WTC11 (cell line): ENCODE results near the gene CTNND2. TPM values are rescaled to one million over a fixed set of nuclear protein-coding genes. Genes with fewer than 3 reads are reported as not detected.

Experiments used
- ATAC-seq: fragments of 200-7000 bp; cut with Tn5 transposase; 2 replicates; pipeline ENCODE4 v1.10.0; 2021; ENCODE audit warnings: mild to moderate bottlenecking, moderate library complexity
- CTCF ChIA-PET: fragments of 300-600 bp; sonication (Branson Sonifier 250); formaldehyde crosslinking; loops from one replicate; lab custom pipeline; 2021; ENCODE audit warnings: antibody characterized with exemption; lab: Charles Lee
- POLR2A ChIA-PET: fragments of 350-600 bp; sonication (Branson Sonifier 250); formaldehyde crosslinking; loops from one replicate; lab custom pipeline; 2021; ENCODE audit warnings: antibody characterized with exemption; lab: Charles Lee
- DNase-seq: peaks from one replicate; pipeline ENCODE4 v3.0.0; 2021; ENCODE audit warnings: low spot score
- H3K27ac Mint-ChIP-seq: 2 replicates; pipeline ENCODE4 v1.8.0; 2021; ENCODE audit warnings: mixed read lengths
- H3K27me3 Mint-ChIP-seq: 2 replicates; pipeline ENCODE4 v1.8.0; 2021; ENCODE audit warnings: low read depth, mild to moderate bottlenecking, moderate library complexity, mixed read lengths
- H3K36me3 Mint-ChIP-seq: 2 replicates; pipeline ENCODE4 v1.8.0; 2021; ENCODE audit warnings: mixed read lengths
- H3K4me1 Mint-ChIP-seq: 2 replicates; pipeline ENCODE4 v1.8.0; 2022; ENCODE audit warnings: mixed read lengths
- H3K4me3 Mint-ChIP-seq: 2 replicates; pipeline ENCODE4 v1.8.0; 2021; ENCODE audit warnings: mild to moderate bottlenecking, moderate library complexity, mixed read lengths
- H3K9me3 Mint-ChIP-seq: 2 replicates; pipeline ENCODE4 v1.8.0; 2021; ENCODE audit warnings: mixed read lengths
- CBFB ChIP-seq: sonication (generic); formaldehyde crosslinking; IDR thresholded peaks from 2 replicates; pipeline ENCODE4 v1.8.1; 2022; ENCODE audit warnings: mild to moderate bottlenecking, low read depth, missing genetic modification reagents
- CREB1 ChIP-seq: sonication (generic); formaldehyde crosslinking; IDR thresholded peaks from 2 replicates; pipeline ENCODE4 v1.8.0; 2023; ENCODE audit warnings: mild to moderate bottlenecking, missing genetic modification reagents
- GRHL2 ChIP-seq: fragments of 250-450 bp; sonication (Bioruptor Pico); IDR thresholded peaks from 2 replicates; pipeline ENCODE4 v1.8.0; 2022; ENCODE audit warnings: mild to moderate bottlenecking, moderate library complexity; ENCODE audit not compliant: insufficient replicate concordance, severe bottlenecking
- MXD4 ChIP-seq: fragments of 250-450 bp; sonication (Bioruptor Pico); IDR thresholded peaks from 2 replicates; pipeline ENCODE4 v1.8.0; 2021; ENCODE audit warnings: mild to moderate bottlenecking, moderate library complexity, borderline replicate concordance
- SMAD4 ChIP-seq: sonication (generic); formaldehyde crosslinking; IDR thresholded peaks from 2 replicates; pipeline ENCODE4 v1.8.0; 2022; ENCODE audit warnings: mild to moderate bottlenecking, missing genetic modification reagents
- ZNF138 ChIP-seq: sonication (generic); formaldehyde crosslinking; conservative IDR thresholded peaks from 2 replicates; pipeline ENCODE4 v1.8.1; 2022; ENCODE audit warnings: mild to moderate bottlenecking, moderate library complexity, missing genetic modification reagents
- ZNF281 ChIP-seq: sonication (generic); formaldehyde crosslinking; IDR thresholded peaks from 2 replicates; pipeline ENCODE4 v1.8.0; 2023; ENCODE audit warnings: mild to moderate bottlenecking, missing genetic modification reagents
- ZNF423 ChIP-seq: fragments of 250-450 bp; sonication (Bioruptor Pico); IDR thresholded peaks from 2 replicates; pipeline ENCODE4 v2.1.2; 2022; ENCODE audit warnings: mild to moderate bottlenecking, moderate library complexity
- ZNF512 ChIP-seq: sonication (generic); formaldehyde crosslinking; IDR thresholded peaks from 2 replicates; pipeline ENCODE4 v1.8.1; 2022; ENCODE audit warnings: missing genetic modification reagents, borderline replicate concordance
- ZNF671 ChIP-seq: fragments of 250-450 bp; sonication (Bioruptor Pico); IDR thresholded peaks from 2 replicates; pipeline ENCODE4 v1.8.0; 2021; ENCODE audit warnings: mild to moderate bottlenecking
- total RNA-seq: library from RNA; stranded (reverse); gene quantifications from 3 replicates; pipeline ENCODE4 v1.2.3, GENCODE V29; 2021
- TF ChIP-seq, protein P1 (sequence below): sonication (generic); formaldehyde crosslinking; IDR thresholded peaks from 2 replicates; pipeline ENCODE4 v1.8.0; 2023; ENCODE audit warnings: missing genetic modification reagents, mild to moderate bottlenecking, borderline replicate concordance
- TF ChIP-seq, protein P2 (sequence below): fragments of 200-600 bp; IDR thresholded peaks from 2 replicates; pipeline ENCODE4 v1.8.0; 2022; ENCODE audit warnings: antibody characterized with exemption
- TF ChIP-seq, protein P3 (sequence below): sonication (generic); formaldehyde crosslinking; conservative IDR thresholded peaks from 2 replicates; pipeline ENCODE4 v1.8.1; 2023; ENCODE audit warnings: mild to moderate bottlenecking, low read depth, missing genetic modification reagents, moderate library complexity

Gene CTNND2
- total RNA-seq, 1 experiment from 2014 or later: 11.9 TPM

GRCh38 chr5:11518676-11519075 lies 385.6 kb downstream of the CTNND2 start:
- no peak overlapping the region for H3K4me3 Mint-ChIP-seq
- TF ChIP-seq SMAD4: no peak
- TF ChIP-seq ZNF138 (CRISPR knock-in tag): no peak
- TF ChIP-seq ZNF671 (CRISPR knock-in tag): no peak
- TF ChIP-seq MXD4 (CRISPR knock-in tag): no peak
- no peak for TF ChIP-seq GRHL2 (CRISPR knock-in tag)
- no peak for TF ChIP-seq CBFB (CRISPR knock-in tag)
- TF ChIP-seq ZNF512 (CRISPR knock-in tag): no peak
- TF ChIP-seq, protein P1, sequence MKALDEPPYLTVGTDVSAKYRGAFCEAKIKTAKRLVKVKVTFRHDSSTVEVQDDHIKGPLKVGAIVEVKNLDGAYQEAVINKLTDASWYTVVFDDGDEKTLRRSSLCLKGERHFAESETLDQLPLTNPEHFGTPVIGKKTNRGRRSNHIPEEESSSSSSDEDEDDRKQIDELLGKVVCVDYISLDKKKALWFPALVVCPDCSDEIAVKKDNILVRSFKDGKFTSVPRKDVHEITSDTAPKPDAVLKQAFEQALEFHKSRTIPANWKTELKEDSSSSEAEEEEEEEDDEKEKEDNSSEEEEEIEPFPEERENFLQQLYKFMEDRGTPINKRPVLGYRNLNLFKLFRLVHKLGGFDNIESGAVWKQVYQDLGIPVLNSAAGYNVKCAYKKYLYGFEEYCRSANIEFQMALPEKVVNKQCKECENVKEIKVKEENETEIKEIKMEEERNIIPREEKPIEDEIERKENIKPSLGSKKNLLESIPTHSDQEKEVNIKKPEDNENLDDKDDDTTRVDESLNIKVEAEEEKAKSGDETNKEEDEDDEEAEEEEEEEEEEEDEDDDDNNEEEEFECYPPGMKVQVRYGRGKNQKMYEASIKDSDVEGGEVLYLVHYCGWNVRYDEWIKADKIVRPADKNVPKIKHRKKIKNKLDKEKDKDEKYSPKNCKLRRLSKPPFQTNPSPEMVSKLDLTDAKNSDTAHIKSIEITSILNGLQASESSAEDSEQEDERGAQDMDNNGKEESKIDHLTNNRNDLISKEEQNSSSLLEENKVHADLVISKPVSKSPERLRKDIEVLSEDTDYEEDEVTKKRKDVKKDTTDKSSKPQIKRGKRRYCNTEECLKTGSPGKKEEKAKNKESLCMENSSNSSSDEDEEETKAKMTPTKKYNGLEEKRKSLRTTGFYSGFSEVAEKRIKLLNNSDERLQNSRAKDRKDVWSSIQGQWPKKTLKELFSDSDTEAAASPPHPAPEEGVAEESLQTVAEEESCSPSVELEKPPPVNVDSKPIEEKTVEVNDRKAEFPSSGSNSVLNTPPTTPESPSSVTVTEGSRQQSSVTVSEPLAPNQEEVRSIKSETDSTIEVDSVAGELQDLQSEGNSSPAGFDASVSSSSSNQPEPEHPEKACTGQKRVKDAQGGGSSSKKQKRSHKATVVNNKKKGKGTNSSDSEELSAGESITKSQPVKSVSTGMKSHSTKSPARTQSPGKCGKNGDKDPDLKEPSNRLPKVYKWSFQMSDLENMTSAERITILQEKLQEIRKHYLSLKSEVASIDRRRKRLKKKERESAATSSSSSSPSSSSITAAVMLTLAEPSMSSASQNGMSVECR (CRISPR knock-in tag): no peak
- TF ChIP-seq ZNF281 (CRISPR knock-in tag): no peak
- TF ChIP-seq, protein P2, sequence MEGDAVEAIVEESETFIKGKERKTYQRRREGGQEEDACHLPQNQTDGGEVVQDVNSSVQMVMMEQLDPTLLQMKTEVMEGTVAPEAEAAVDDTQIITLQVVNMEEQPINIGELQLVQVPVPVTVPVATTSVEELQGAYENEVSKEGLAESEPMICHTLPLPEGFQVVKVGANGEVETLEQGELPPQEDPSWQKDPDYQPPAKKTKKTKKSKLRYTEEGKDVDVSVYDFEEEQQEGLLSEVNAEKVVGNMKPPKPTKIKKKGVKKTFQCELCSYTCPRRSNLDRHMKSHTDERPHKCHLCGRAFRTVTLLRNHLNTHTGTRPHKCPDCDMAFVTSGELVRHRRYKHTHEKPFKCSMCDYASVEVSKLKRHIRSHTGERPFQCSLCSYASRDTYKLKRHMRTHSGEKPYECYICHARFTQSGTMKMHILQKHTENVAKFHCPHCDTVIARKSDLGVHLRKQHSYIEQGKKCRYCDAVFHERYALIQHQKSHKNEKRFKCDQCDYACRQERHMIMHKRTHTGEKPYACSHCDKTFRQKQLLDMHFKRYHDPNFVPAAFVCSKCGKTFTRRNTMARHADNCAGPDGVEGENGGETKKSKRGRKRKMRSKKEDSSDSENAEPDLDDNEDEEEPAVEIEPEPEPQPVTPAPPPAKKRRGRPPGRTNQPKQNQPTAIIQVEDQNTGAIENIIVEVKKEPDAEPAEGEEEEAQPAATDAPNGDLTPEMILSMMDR: no peak
- TF ChIP-seq CREB1 (CRISPR knock-in tag): no peak
- TF ChIP-seq ZNF423 (CRISPR knock-in tag): no peak
- TF ChIP-seq, protein P3, sequence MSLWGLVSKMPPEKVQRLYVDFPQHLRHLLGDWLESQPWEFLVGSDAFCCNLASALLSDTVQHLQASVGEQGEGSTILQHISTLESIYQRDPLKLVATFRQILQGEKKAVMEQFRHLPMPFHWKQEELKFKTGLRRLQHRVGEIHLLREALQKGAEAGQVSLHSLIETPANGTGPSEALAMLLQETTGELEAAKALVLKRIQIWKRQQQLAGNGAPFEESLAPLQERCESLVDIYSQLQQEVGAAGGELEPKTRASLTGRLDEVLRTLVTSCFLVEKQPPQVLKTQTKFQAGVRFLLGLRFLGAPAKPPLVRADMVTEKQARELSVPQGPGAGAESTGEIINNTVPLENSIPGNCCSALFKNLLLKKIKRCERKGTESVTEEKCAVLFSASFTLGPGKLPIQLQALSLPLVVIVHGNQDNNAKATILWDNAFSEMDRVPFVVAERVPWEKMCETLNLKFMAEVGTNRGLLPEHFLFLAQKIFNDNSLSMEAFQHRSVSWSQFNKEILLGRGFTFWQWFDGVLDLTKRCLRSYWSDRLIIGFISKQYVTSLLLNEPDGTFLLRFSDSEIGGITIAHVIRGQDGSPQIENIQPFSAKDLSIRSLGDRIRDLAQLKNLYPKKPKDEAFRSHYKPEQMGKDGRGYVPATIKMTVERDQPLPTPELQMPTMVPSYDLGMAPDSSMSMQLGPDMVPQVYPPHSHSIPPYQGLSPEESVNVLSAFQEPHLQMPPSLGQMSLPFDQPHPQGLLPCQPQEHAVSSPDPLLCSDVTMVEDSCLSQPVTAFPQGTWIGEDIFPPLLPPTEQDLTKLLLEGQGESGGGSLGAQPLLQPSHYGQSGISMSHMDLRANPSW (CRISPR knock-in tag): no peak
- CTCF ChIA-PET: no interaction called here

More at GRCh38 chr5:11518676-11519075, 385.6 kb downstream of the CTNND2 start:
- Mint-ChIP-seq H3K36me3 (no peaks in the 10 kb centered on the region), H3K27me3 (no peaks in the 10 kb centered on the region), H3K9me3 (no peaks in the 10 kb centered on the region), H3K27ac (no peak overlapping the region), H3K4me1 (peaks cover 8% of the 10 kb centered on the region)
- DNase-seq (no peak), ATAC-seq (no peak)
- POLR2A ChIA-PET: no interaction called here
